Kidney epithelial cell (primary cell): ENCODE data around the gene MAPKAPK3. TPM values are rescaled to one million over a fixed set of nuclear protein-coding genes. Genes with fewer than 3 reads are reported as not detected.
"Not testable (repeated sequence)": the region's sequence is repeated elsewhere in the genome, so short reads cannot be mapped to it uniquely, and the experiment has no call there.

Source experiments
- DNase-seq: peaks from one replicate; pipeline ENCODE4 v3.0.0-alpha.2; 2010; ENCODE audit warnings: low read depth
- H3K27me3 ChIP-seq: 2 replicates; pipeline ENCODE4 v1.6.0; 2011; ENCODE audit warnings: low read length; ENCODE audit not compliant: control insufficient read depth, insufficient read depth
- H3K36me3 ChIP-seq: 2 replicates; pipeline ENCODE4 v1.5.1; 2011; ENCODE audit warnings: low read length; ENCODE audit not compliant: control insufficient read depth, insufficient read depth
- H3K4me3 ChIP-seq: 2 replicates; pipeline ENCODE4 v1.5.1; 2011; ENCODE audit warnings: low read depth, mild to moderate bottlenecking, control low read depth, low read length
- total RNA-seq: library from RNA; depleted of rRNA; stranded (reverse); fragments of >200 nt; gene quantifications from 2 replicates; pipeline ENCODE4 v1.2.3, GENCODE V29; 2015
- TF ChIP-seq, protein P1 (sequence below): IDR thresholded peaks from 2 replicates; pipeline ENCODE4 v1.5.1; 2011; ENCODE audit warnings: mild to moderate bottlenecking, moderate library complexity, low read length, control low read depth, inconsistent platforms; ENCODE audit not compliant: insufficient read depth, poor library complexity, severe bottlenecking

Gene MAPKAPK3
- total RNA-seq, 1 donor from 2014 or later = 61.1 TPM

DNA sequence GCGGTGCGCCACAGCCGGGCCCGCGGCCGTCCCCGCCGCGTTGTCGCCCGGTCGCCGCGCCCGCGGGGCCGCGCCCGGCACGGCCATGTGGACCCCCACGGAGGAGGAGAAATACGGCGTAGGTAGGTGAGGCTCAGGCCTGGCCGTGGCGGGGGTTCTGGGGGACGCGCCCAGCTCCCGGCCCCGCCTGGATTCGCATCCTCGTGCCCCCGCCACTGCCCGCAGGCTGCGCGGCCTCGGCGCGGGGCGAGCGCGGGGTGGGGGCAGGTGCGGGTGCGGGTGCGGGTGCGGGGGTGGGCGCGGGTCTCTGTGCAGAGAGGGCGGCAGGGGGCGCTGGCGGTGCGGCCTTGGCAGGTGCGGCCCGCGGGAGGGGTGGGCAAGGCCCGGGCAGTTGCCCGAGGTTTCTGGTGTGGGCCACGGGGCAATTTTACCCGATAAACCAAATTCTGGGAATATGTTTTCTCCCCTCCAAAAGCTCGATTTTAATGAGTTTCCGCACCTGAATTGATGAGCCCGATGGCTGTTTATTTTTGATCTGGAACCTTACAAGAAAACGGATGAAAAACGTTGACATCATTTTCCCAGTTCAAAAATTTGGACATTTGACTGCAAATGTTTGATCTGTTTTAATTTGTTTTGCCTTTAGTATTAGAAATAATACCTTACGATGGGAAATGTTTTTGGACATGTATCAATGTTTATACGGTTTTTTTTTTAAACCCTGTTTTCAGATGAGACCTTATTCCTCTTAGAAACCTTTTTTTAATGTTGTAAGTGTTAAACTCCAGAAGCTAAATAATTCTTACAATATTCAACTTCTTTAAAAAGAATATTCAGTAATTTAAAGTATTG, 58.5 kb downstream of the MAPKAPK3 start:
- Histone ChIP-seq H3K4me3 (peak overlapping the region; percentile 39), H3K27me3 (peaks cover 26% of the 10 kb centered on the region), H3K36me3 (no peaks in the 10 kb centered on the region)
- DNase-seq = no peak
- TF ChIP-seq, protein P1, sequence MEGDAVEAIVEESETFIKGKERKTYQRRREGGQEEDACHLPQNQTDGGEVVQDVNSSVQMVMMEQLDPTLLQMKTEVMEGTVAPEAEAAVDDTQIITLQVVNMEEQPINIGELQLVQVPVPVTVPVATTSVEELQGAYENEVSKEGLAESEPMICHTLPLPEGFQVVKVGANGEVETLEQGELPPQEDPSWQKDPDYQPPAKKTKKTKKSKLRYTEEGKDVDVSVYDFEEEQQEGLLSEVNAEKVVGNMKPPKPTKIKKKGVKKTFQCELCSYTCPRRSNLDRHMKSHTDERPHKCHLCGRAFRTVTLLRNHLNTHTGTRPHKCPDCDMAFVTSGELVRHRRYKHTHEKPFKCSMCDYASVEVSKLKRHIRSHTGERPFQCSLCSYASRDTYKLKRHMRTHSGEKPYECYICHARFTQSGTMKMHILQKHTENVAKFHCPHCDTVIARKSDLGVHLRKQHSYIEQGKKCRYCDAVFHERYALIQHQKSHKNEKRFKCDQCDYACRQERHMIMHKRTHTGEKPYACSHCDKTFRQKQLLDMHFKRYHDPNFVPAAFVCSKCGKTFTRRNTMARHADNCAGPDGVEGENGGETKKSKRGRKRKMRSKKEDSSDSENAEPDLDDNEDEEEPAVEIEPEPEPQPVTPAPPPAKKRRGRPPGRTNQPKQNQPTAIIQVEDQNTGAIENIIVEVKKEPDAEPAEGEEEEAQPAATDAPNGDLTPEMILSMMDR = peak; percentile 29

DNA sequence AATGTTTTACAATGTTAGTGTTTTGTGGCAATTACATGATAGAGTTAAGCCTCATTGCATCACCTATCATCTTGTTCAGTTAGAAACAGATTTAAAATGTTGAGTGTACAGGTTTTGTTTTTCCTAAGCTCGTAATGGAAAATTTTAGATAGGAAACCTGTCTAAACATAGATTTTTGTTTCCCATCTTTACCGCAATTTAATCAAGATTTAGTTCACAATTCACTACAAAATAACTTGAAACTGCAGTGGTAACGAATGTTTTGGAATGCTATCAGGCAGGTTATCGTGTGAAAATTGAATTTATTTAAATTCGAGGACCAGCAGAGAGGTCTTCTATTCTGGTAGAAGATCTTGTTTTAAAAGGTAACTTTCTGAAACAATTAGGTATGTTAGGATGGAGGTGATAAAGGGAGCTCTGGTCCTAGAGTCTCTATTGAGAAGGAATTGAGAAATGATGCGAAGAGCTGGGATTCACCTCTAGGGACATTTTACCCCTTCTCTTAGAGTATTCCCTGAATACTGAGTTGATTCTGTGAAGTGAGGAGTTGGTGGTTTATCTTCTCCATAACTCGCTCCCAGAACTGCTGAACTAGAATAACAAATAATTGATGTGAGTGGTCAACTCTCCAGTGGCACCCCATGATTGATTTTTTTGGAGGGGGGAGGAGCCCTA, 59.2 kb downstream of the MAPKAPK3 start:
- peaks cover 26% of the 10 kb centered on the region for H3K27me3 ChIP-seq
- H3K36me3 ChIP-seq = no peaks in the 10 kb centered on the region
- TF ChIP-seq, protein P1 = no peak
- DNase-seq = no peak
- no peak overlapping the region for H3K4me3 ChIP-seq

DNA sequence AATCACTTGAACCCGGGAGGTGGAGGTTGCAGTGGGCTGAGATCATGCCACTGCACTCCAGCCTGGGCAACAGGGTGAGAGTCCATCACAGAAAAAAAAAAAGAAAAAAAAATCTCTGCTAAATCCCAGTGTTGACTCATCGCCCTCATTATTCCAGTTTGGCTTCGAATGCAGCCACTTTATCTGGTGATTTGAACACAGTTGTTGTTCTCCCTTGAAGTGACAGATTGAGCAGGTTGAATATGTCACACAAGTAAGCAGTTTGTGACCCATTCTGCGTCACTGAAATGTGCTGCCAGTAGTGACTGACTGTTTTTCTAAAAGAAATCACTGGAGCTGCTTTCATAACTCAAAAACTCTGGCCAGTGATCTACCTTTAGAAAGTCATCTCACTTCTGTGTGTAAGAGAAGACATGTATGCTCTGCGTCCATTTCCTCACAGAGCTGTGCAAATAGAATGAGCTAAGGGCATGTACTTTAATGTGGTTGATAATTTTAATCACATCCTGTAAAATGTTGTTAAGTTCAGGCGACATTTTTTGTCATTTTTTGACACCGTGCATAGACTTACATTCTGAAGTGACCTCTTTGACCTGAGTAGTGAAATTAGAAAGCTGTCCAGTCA, 70.3 kb downstream of the MAPKAPK3 start:
- no peak for DNase-seq
- Histone ChIP-seq H3K4me3 (no peak overlapping the region), H3K36me3 (no peaks in the 10 kb centered on the region), H3K27me3 (no peaks in the 10 kb centered on the region)
- TF ChIP-seq, protein P1 = no peak

DNA sequence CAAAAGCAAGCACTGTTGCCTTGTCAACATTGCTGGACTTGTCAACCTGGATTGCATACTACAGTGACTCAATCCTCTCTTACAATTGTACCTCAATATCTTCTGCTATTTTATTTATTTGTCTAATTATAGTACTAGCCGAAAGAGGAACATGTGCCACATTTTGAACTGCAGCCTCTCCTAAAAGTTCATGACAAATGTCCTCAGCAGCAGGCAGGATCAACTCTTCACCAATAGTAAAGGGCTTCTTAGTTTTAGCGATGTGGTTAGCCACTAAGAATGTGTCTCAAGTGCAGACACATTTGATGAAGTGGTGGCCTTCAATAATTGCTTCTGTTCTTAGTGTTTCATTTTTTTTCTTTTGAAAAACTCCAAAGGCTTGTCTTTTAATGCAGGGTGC, 71.0 kb downstream of the MAPKAPK3 start:
- Histone ChIP-seq H3K36me3 (no peaks in the 10 kb centered on the region), H3K27me3 (no peaks in the 10 kb centered on the region), H3K4me3 (no peak overlapping the region)
- no peak for DNase-seq
- TF ChIP-seq, protein P1 = no peak

DNA sequence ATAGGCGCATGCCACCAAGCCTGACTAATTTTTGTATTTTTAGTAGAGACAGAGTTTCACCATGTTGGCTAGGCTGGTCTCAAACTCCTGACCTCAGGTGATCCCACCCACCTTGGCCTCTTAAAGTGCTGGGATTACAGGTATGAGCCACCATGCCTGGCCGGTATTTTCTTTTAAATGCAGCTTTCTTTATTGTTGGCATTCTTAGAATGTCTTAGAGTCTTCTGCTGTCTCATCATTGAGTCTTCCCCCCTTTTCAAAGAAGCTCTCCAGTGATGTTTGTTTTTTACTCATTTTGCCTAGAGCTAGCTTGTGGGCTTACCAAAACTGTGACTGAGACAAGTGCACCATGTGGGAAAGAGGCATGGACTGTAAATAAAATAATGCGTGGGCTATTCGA, 71.7 kb downstream of the MAPKAPK3 start:
- DNase-seq, H3K36me3 ChIP-seq, H3K4me3 ChIP-seq, H3K27me3 ChIP-seq: not testable (repeated sequence)

DNA sequence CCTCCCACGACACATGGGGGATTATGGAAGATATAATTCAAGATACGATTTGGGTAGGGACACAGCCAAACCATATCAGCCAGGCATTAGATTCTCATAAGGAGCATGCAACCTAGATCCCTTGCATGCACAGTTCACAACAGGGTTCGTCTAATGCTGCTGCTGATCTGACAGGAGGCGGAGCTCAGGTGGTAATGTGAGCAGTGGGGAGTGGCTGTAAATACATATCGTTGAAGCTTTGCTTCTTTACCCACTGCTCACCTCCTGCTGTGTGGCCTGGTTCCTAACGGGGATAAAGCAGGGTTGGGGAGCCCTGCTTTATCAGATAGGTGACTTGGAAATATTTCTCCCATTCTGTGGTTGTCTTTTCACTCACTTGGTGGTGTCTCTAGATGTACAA, 72.6 kb downstream of the MAPKAPK3 start:
- H3K27me3 ChIP-seq = no peaks in the 10 kb centered on the region
- H3K4me3 ChIP-seq = no peak overlapping the region
- TF ChIP-seq, protein P1 = no peak
- no peaks in the 10 kb centered on the region for H3K36me3 ChIP-seq
- no peak for DNase-seq
